ENCODE results near the gene ZNF358.
"Not testable (repeated sequence)": the region's sequence is repeated elsewhere in the genome, so short reads cannot be mapped to it uniquely, and the experiment has no call there.

ZNF358 gene

GRCh38 chr19:7521551-7522071, 5.7 kb downstream of the ZNF358 start:
- no peak for DNase-seq

DNA sequence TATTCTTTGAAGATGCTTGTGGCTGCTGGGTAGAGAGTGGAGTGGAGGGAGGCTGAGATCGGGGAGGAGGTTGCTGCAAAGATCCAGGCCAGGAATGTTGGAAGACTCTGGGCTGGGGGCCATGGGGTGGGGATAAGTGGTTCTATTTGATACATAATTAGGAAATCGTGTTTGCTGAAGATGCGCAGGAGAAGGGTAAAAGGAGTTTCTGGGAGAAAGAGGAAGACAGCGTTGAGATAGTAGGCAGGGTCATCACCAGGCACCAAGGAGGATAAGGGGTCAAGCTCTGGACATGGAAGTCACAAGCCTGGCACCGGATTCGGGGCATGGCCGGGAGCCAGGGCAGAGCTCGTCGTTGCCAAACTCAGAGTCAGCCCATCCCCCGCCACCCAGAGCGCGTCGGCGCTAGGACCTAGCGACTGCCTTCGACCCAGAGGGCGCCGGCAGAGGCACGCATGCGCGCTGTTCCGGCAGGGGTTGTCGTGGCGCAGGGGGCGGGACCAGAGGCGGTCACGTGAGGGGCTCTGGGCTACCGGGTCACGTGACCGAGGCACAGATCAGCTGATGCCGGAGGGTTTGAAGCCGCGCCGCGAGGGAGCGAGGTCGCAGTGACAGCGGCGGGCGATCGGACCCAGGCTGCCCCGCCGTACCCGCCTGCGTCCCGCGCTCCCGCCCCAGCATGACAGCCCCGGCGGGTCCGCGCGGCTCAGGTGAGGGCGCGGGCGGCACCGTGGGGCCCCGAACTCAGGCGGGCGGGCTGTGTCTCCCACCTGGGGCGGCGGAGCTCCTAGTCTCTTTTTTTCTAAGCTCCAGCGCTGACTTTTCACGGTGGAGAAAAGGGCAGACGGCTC, 6.4 kb downstream of the ZNF358 start, which contains the start of gene MCOLN1:
MCOLN1 (plus strand) TSS at position 553 of the 851 bp plus-strand sequence; CDS start at position 680, 127 bp downstream.
- peak; percentile 97 for DNase-seq

GRCh38 chr19:7522923-7523667, 7.2 kb downstream of the ZNF358 start:
- DNase-seq: no peak

- DNase-seq: no peak
These were observed 8.6 kb downstream of the ZNF358 start for GRCh38 chr19:7524523-7524922.

GRCh38 chr19:7524992-7525739, 9.3 kb downstream of the ZNF358 start:
- no peak for DNase-seq

DNA sequence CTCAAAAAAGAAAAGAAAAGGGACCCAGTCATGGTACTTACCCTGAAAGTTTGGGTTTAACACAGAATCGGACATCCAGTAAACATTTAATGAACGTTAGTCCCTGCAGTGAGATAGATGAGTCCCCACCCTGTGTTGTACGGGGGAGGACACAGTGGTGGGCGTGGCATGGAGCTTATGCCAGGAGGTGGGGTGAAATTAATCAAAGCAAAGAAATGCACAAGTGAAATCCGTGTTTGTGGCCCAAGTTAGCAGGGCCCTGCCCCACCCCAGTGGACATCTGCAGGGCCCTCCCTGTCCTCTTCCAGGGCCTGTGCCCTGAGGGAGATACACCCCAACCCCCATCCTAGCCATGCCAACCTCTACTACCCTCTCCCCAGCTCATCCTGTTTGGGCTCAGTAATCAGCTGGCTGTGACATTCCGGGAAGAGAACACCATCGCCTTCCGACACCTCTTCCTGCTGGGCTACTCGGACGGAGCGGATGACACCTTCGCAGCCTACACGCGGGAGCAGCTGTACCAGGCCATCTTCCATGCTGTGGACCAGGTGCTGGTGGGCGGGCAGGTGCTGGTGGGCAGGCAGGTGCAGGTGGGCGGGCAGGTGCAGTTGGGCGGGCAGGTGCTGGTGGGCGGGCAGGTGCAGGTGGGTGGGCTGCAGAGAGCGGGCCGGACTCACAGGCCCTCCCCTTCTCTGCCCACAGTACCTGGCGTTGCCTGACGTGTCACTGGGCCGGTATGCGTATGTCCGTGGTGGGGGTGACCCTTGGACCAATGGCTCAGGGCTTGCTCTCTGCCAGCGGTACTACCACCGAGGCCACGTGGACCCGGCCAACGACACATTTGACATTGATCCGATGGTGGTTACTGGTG, 10.4 kb downstream of the ZNF358 start:
- DNase-seq: no peak

DNA sequence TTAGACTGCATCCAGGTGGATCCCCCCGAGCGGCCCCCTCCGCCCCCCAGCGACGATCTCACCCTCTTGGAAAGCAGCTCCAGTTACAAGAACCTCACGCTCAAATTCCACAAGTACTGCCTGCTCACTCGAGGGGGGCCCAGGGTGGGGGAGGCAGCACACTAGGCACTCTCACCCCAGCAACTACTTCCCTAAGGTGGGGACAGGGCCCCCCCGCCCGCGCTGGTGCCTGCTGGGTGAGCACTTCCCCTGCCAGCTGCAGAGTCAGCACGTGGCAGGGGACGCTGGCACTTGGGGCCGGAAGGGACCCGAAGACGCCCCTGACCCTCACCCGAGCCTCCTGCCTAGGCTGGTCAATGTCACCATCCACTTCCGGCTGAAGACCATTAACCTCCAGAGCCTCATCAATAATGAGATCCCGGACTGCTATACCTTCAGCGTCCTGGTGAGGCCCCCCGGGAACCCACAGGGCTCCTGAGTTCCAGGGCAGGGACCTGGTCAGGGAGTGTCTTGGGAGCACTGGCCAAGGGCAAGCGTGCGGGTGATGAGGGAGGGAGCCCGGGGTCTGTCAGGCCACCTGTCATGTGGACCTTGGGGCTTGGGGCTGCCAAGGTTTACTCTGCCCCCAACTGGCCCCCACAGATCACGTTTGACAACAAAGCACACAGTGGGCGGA, 11.8 kb downstream of the ZNF358 start:
- no peak for DNase-seq

DNA sequence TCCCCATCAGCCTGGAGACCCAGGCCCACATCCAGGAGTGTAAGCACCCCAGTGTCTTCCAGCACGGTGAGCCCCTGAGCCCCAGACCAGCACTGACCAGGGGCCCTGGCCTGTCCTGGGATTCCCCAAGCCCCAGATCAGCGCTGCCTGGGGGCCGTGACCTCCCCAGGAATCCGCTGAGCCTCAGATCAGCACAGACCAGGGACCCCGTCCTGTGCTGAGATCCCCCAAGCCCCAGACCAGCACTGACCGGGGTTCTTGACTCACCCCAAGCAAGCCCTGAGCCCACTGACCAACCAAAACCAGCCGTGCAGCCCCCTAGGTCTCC, 12.3 kb downstream of the ZNF358 start:
- DNase-seq: no peak

- no peak for DNase-seq
These were observed 12.8 kb downstream of the ZNF358 start for GRCh38 chr19:7528522-7529245.

- no peak for DNase-seq
These were observed 13.3 kb downstream of the ZNF358 start for GRCh38 chr19:7529246-7529600.

DNA sequence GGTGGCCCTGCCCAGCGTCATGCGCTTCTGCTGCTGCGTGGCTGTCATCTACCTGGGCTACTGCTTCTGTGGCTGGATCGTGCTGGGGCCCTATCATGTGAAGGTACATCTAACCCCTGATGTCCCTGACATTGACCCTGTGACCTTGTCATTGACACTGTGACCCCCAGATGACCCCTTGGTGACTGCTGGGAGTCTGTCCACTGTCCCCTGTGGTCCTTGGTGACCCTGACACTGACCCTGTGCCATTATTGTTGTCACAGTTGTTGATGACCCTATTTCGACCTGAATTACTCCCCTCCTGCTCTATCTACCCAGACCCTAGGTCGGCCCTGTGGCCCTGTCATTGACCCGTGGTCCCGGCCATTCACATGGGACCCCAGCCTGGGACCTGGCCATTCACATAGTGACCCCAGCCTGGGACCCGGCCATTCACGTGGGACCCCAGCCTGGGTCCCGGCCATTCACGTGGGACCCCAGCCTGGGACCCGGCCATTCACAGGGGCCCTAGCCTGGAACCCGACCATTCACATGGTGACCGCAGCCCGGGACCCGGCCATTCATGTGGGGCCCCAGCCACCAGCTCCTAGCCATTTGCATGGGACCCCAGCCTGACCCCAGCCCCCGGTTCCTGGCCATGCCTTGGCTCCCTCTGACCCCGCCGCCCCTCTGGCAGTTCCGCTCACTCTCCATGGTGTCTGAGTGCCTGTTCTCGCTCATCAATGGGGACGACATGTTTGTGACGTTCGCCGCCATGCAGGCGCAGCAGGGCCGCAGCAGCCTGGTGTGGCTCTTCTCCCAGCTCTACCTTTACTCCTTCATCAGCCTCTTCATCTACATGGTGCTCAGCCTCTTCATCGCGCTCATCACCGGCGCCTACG, 13.9 kb downstream of the ZNF358 start:
- no peak for DNase-seq

DNA sequence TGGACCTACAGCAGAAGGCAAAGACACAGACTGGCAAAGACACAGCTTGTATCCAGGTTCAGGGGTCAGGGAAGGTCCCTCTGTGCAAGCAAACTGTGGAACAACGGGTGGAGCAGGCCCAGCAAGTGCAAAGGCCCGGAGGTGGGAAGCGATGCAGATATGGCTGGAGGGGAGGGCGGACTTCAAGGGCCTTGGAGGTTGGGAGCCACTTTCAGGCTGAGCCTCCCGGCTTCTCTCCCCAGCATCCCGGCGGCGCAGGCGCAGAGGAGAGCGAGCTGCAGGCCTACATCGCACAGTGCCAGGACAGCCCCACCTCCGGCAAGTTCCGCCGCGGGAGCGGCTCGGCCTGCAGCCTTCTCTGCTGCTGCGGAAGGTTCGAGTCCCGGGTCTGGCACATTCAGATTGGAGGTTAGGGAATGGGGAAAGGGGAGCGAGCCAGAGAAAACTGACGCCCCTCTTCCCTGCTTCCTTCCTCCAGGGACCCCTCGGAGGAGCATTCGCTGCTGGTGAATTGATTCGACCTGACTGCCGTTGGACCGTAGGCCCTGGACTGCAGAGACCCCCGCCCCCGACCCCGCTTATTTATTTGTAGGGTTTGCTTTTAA, 17.5 kb downstream of the ZNF358 start:
- DNase-seq: peak; percentile 64

DNA sequence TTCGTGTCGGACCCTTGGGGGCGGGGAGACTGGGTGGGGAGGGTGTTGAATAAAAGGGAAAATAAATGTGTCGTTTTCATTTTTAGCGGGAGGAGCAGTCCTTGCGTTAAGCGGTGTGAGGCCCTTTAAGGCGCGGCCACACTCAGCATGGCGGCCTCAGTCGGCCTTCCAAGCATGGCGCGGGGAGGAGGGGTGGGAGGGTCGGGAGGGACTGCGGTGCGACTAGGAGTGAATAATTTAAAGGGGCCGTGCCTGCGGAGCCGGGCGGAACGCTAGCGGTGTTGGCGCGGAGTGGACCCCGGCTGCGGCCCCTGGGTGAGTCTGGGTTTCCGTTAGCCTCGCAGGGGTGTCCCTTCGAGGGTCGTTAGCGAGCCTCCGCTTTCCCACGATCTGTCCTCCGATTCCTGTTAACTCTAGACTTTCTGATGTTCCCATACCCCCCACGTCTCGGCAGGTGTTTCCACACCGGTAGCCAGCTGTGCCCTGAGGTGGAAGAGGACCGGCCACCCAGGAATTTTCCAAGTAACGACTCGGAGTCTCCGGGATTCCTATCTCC, 18.1 kb downstream of the ZNF358 start:
- DNase-seq: peak; percentile 85

DNA sequence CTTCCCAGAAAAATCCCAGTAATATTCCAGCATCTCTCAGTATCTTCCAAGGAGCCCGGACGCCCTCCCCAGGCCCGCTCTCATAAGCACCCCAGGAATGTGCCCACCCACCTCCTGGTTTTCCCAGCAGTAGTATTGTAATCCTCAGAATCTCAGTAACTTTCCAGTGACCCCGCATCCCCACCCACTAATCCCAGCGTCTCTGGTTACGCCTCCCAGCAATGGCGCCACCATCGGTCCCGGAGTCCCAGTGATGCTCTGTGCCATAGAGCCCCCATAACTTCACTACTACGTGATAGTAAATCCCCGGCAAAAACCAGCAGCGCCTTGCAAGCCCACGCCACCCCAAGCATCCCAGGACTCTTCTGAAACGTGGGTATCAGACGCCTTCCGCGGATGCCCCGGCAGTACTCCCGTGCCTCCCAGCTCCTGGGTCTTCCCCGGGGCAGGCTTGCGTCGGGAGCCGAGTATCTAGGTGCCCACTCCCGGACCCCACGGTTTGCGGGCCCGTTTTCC, 18.7 kb downstream of the ZNF358 start:
- peak; percentile 84 for DNase-seq

DNA sequence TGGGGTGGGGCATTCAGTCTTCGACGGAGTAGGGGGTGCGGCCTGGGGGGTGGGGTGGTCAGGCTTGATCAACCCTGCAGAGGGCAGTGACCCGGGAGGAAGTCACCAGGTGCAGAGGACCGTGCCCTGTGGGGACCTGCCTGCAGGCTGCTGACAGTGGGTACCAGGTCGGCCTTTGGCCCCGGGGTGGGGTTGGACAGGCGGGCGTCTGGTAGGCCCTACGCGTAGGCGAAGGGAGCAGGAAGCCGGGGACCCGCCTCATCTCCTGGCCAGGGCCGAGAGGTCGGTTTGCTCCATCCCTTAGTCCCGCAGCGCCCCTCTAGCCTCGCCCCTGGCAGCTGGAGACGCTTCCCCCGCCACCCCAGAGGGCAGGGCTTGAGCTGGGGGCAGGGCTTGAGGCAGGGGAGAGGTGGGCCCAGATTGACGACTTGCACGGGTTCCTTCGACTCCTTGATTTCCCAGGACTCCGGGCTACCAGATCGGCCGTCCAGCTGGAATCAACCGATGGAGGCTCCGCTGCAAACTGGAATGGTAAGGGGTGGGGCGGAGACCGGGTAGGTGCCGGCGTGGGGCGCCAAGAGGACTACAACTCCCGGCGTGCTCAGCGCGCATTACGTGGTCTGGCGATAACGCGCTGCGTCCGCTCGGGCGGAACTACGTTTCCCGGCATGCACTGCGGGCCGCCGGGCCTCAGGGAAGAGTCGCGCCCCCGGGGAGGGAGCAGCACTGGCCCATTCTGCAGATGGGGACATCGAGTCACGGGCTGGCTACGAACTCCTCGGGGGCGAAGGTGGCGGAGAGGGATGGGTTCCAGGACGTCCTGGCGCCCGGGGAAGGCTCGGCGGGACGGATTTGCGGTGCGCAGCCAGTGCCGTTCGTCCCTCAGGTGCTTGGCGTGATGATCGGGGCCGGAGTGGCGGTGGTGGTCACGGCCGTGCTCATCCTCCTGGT, 19.4 kb downstream of the ZNF358 start, which contains the start of gene PNPLA6:
PNPLA6 (plus strand) TSS at position 671 of the 951 bp plus-strand sequence; CDS start at position 743, 72 bp downstream.
- DNase-seq: peak; percentile 91

GRCh38 chr19:7535998-7536695, 20.2 kb downstream of the ZNF358 start:
- no peak for DNase-seq

DNA sequence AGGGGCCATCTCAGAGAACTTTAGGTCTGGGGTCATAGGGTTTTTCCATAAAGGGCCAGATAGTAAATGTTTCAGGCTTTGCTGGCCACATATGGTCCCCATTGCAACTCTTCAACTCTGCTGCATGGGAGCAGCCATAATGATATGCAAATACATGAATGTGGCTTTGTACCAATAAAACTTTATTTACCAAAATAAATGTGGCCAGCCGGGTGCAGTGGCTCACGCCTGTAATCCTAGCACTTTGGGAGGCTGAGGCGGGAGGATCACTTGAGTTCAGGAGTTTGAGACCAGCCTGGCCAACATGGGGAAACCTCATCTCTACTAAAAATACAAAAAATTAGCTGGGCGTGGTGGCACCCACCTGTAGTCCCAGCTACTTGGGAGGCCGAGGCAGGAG, 23.1 kb downstream of the ZNF358 start:
- DNase-seq: not testable (repeated sequence)
